HepG2 (cell line): ENCODE measurements around the gene GOT1.

ENCODE experiments used
- EP300 ChIP-seq, 3 experiments: sonication (generic) in 1 of 3; formaldehyde crosslinking in 1 of 3; IDR thresholded peaks; 2 replicates each; pipeline versions ENCODE4 v1.5.1 to v1.6.1; 2011 to 2020; ENCODE audit warnings: low read depth in 2 of 3, low read length in 2 of 3, borderline replicate concordance in 1 of 3, improper control_type of control experiment in 1 of 3, mild to moderate bottlenecking in 1 of 3, missing genetic modification reagents in 1 of 3, moderate library complexity in 1 of 3
- ESRRA ChIP-seq: sonication (generic); formaldehyde crosslinking; IDR thresholded peaks from 2 replicates; pipeline ENCODE4 v1.5.1; 2020; ENCODE audit warnings: mild to moderate bottlenecking, low read depth, missing genetic modification reagents
- EZH2 ChIP-seq: conservative IDR thresholded peaks from 2 replicates; pipeline ENCODE4 v1.6.1; 2012; ENCODE audit warnings: mild to moderate bottlenecking, low read depth, low read length, moderate library complexity
- FOXM1 ChIP-seq: sonication (generic); formaldehyde crosslinking; IDR thresholded peaks from 2 replicates; pipeline ENCODE4 v1.5.0; 2020; ENCODE audit warnings: missing genetic modification reagents
- NPAS2 ChIP-seq: sonication (generic); formaldehyde crosslinking; IDR thresholded peaks from 2 replicates; pipeline ENCODE4 v1.8.0; 2022; ENCODE audit warnings: mild to moderate bottlenecking, missing genetic modification reagents, borderline replicate concordance
- POLR2A ChIP-seq, 2 experiments: IDR thresholded peaks; 2 replicates each; pipeline ENCODE4 v1.6.1; 2011; ENCODE audit warnings: low read depth in 2 of 2, low read length in 2 of 2, mild to moderate bottlenecking in 1 of 2, moderate library complexity in 1 of 2; ENCODE audit not compliant: insufficient read depth in 1 of 2
- TFE3 ChIP-seq: IDR thresholded peaks from 2 replicates; pipeline ENCODE4 v1.6.1; 2016
- ZBTB20 ChIP-seq: sonication (generic); formaldehyde crosslinking; IDR thresholded peaks from 2 replicates; pipeline ENCODE4 v1.8.1; 2023; ENCODE audit warnings: missing genetic modification reagents, low read depth, mild to moderate bottlenecking, borderline replicate concordance
- ZNF629 ChIP-seq: sonication (generic); formaldehyde crosslinking; conservative IDR thresholded peaks from 2 replicates; pipeline ENCODE4 v1.5.0; 2020; ENCODE audit warnings: missing genetic modification reagents
- ZSCAN31 ChIP-seq: sonication (generic); formaldehyde crosslinking; IDR thresholded peaks from 2 replicates; pipeline ENCODE4 v1.5.0; 2020; ENCODE audit warnings: low read depth, mild to moderate bottlenecking, missing genetic modification reagents
- TF ChIP-seq, protein P1 (sequence below): sonication (generic); formaldehyde crosslinking; IDR thresholded peaks from one replicate; pipeline ENCODE4 v1.5.1; 2020; ENCODE audit warnings: mild to moderate bottlenecking, missing genetic modification reagents; ENCODE audit errors: not compliant biosample characterization

DNA sequence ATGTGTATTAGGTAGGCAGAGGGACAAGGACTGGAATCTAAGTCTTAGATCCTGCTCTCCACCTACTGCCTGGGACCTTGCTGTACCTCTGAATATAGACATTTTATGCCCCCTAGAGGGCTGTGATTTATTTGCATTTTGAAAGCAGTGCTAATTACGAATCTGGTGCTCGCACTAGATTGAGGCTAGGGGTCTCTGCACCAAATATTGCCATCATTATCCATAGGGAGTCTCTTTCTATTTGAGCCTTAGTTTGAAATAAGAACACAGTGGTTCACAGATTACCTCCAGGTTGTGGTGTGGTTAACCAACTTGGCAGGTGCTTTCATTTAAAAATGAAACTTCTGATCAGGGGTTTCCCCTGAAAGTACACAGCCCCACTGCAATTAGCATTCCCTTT lies 59.4 kb downstream of the GOT1 start:
- TF ChIP-seq FOXM1 (CRISPR knock-in tag) = no peak
- TF ChIP-seq, protein P1, sequence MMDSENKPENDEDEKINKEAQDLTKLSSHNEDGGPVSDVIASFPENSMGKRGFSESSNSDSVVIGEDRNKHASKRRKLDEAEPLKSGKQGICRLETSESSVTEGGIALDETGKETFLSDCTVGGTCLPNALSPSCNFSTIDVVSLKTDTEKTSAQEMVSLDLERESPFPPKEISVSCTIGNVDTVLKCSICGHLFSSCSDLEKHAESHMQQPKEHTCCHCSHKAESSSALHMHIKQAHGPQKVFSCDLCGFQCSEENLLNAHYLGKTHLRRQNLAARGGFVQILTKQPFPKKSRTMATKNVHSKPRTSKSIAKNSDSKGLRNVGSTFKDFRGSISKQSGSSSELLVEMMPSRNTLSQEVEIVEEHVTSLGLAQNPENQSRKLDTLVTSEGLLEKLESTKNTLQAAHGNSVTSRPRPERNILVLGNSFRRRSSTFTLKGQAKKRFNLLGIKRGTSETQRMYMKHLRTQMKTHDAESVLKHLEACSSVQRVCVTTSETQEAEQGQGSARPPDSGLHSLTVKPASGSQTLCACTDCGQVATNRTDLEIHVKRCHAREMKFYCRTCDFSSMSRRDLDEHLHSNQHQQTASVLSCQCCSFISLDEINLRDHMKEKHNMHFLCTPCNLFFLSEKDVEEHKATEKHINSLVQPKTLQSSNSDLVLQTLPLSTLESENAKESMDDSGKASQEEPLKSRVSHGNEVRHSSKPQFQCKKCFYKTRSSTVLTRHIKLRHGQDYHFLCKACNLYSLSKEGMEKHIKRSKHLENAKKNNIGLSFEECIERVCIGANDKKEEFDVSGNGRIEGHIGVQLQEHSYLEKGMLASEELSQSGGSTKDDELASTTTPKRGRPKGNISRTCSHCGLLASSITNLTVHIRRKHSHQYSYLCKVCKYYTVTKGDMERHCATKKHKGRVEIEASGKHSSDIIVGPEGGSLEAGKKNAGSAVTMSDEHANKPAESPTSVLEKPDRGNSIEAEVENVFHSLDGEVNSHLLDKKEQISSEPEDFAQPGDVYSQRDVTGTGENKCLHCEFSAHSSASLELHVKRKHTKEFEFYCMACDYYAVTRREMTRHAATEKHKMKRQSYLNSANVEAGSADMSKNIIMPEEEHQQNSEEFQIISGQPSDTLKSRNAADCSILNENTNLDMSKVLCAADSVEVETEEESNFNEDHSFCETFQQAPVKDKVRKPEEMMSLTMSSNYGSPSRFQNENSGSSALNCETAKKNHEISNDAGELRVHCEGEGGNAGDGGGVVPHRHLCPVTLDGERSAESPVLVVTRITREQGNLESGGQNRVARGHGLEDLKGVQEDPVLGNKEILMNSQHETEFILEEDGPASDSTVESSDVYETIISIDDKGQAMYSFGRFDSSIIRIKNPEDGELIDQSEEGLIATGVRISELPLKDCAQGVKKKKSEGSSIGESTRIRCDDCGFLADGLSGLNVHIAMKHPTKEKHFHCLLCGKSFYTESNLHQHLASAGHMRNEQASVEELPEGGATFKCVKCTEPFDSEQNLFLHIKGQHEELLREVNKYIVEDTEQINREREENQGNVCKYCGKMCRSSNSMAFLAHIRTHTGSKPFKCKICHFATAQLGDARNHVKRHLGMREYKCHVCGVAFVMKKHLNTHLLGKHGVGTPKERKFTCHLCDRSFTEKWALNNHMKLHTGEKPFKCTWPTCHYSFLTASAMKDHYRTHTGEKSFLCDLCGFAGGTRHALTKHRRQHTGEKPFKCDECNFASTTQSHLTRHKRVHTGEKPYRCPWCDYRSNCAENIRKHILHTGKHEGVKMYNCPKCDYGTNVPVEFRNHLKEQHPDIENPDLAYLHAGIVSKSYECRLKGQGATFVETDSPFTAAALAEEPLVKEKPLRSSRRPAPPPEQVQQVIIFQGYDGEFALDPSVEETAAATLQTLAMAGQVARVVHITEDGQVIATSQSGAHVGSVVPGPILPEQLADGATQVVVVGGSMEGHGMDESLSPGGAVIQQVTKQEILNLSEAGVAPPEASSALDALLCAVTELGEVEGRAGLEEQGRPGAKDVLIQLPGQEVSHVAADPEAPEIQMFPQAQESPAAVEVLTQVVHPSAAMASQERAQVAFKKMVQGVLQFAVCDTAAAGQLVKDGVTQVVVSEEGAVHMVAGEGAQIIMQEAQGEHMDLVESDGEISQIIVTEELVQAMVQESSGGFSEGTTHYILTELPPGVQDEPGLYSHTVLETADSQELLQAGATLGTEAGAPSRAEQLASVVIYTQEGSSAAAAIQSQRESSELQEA (CRISPR knock-in tag) = no peak
- no peak for TF ChIP-seq TFE3 (CRISPR knock-in tag)
- TF ChIP-seq POLR2A (IDR thresholded peaks at IDR 0.05; ENCODE audit: insufficient read depth in 1 of 2, low read depth in 2 of 2, low read length in 2 of 2) = no peak
- TF ChIP-seq ZNF629 (CRISPR knock-in tag) = no peak
- no peak for TF ChIP-seq ZBTB20 (CRISPR knock-in tag)
- no peak for TF ChIP-seq EP300 (IDR thresholded peaks at IDR 0.05; ENCODE audit: low read depth in 2 of 2, low read length in 2 of 2)
- TF ChIP-seq EP300 (CRISPR knock-in tag; IDR thresholded peaks at IDR 0.05; ENCODE audit: borderline replicate concordance) = no peak
- TF ChIP-seq NPAS2 (CRISPR knock-in tag) = no peak
- TF ChIP-seq ZSCAN31 = no peak
- no peak for TF ChIP-seq ESRRA
- no peak for TF ChIP-seq EZH2
